Spleen (tissue), 11 donors: ENCODE measurements around the gene ACOXL. TPM values are rescaled to one million over a fixed set of nuclear protein-coding genes. Genes with fewer than 3 reads are reported as not detected.

Source experiments
- DNase-seq: peaks from one replicate; pipeline ENCODE4 v3.0.0-alpha.2; 2020
- H3K27ac ChIP-seq, 8 donors: fragments of 200-600 bp; sonication (generic) in 7 of 8; 1 replicate in 4 of 8; 2 replicates in 4 of 8; pipeline versions ENCODE4 v1.5.0 to v1.8.0; 2016 to 2021; ENCODE audit warnings: inconsistent platforms in 4 of 8, mild to moderate bottlenecking in 4 of 8, moderate library complexity in 1 of 8
- H3K27me3 ChIP-seq, 7 donors: fragments of 200-600 bp; sonication (generic) in 6 of 7; replicated peaks in 1 of 7; 1 replicate in 4 of 7; 2 replicates in 3 of 7; pipeline versions ENCODE4 v1.5.0 to v1.8.0; 2016 to 2021; ENCODE audit warnings: inconsistent platforms in 3 of 7, mild to moderate bottlenecking in 1 of 7
- H3K36me3 ChIP-seq, 6 donors: fragments of 200-600 bp; sonication (generic) in 5 of 6; 1 replicate in 4 of 6; 2 replicates in 2 of 6; pipeline versions ENCODE4 v1.5.0 to v1.8.0; 2016 to 2021; ENCODE audit warnings: inconsistent platforms in 2 of 6
- H3K4me1 ChIP-seq, 6 donors: fragments of 200-600 bp; sonication (generic) in 5 of 6; 1 replicate in 3 of 6; 2 replicates in 3 of 6; pipeline versions ENCODE4 v1.5.0 to v1.8.0; 2016 to 2021; ENCODE audit warnings: inconsistent platforms in 3 of 6
- H3K4me3 ChIP-seq, 8 donors: fragments of 200-600 bp; sonication (generic) in 7 of 8; 1 replicate in 4 of 8; 2 replicates in 4 of 8; pipeline versions ENCODE4 v1.5.0 to v1.8.0; 2016 to 2021; ENCODE audit warnings: inconsistent platforms in 4 of 8, mild to moderate bottlenecking in 4 of 8, moderate library complexity in 2 of 8
- H3K9me3 ChIP-seq, 8 donors: fragments of 200-600 bp; sonication (generic) in 7 of 8; 1 replicate in 4 of 8; 2 replicates in 4 of 8; pipeline versions ENCODE4 v1.5.0 to v1.8.0; 2016 to 2021; ENCODE audit warnings: inconsistent platforms in 4 of 8
- CTCF ChIP-seq, 11 experiments: fragments of 200-600 bp in 7 of 11; fragments of 450-650 bp in 4 of 11; sonication (generic) in 4 of 11; IDR thresholded peaks in 8 of 11; conservative IDR thresholded peaks in 3 of 11; 1 replicate in 7 of 11; 2 replicates in 4 of 11; pipeline versions ENCODE4 v1.4.0 to v1.8.0; 2016 to 2021; ENCODE audit warnings: antibody characterized with exemption in 11 of 11, inconsistent platforms in 4 of 11, mild to moderate bottlenecking in 1 of 11
- POLR2A ChIP-seq, 3 donors: fragments of 450-650 bp; IDR thresholded peaks; one replicate each; pipeline ENCODE4 v1.5.1; 2017; ENCODE audit warnings: antibody characterized with exemption in 3 of 3, mild to moderate bottlenecking in 1 of 3
- POLR2AphosphoS5 ChIP-seq, 3 donors: sonication (generic); formaldehyde crosslinking; IDR thresholded peaks; one replicate each; pipeline ENCODE4 v1.5.1; 2017; ENCODE audit warnings: antibody characterized with exemption in 3 of 3
- WGBS, 5 donors: extraction: QIAGEN DNeasy Blood & Tissue Kit in 3 of 5; methylation state at CpG; one replicate each; pipeline versions ENCODE4 v1.1.5 to v1.1.7; 2013 to 2018; 5-methylcytosine and 5-hydroxymethylcytosine counted together
- intact Hi-C: fragments of 100-400 bp; cut with DNase I; formaldehyde crosslinking; loops from one replicate; pipeline ENCODE4 v1.15.0; 2023; ENCODE audit warnings: low total_unique reads
- polyA plus RNA-seq, 3 donors: library from polyadenylated mRNA; stranded (reverse); fragments of 200-250 nt; gene quantifications; one replicate each; pipeline ENCODE4 v1.2.1, GENCODE V29; 2013
- total RNA-seq, 7 donors: library from RNA; depleted of rRNA in 3 of 7; stranded (reverse); fragments of >200 nt in 3 of 7; fragmentation: NEBNext Ultra II Directional in 4 of 7; extraction: Animal tissue kit (Norgen Biotek cat#: 25700) in 4 of 7; gene quantifications; one replicate each; pipeline versions ENCODE4 v1.1.0 to v1.2.1, GENCODE V29; 2016 to 2021
- donor health status: healthy with polysubstance abuse.
- donor health status: DM: no; HTN: no; CAD: no; lungs with moderate emphysema.
- donor health status: DM: no; HTN: no; CAD: no.
- donor health status: Bipolar disorder and iron deficiency.
- donor health status: healthy.
- donor health status: DM: no; HTN: no; CAD: no.
- donor health status: DM: yes; HTN: yes; CAD: no.

Gene ACOXL
- total and polyA plus RNA-seq, 10 donors: 0.04 to 1.0 (median 0.66) TPM

- Histone ChIP-seq H3K4me1 (peaks cover 0 to 7% (median under 1%) of the 10 kb centered on the region in 6 donors), H3K36me3 (no peaks in the 10 kb centered on the region), H3K4me3 (no peak overlapping the region), H3K27me3 (peaks cover 0 to 10% (median 0%) of the 10 kb centered on the region in 7 donors), H3K9me3 (no peaks in the 10 kb centered on the region), H3K27ac (no peak overlapping the region)
- intact Hi-C loops: no loop called here
- DNase-seq: no peak
- 58 to 69% (median 64%) methylated on average over 2 of the region's 2 CpGs for WGBS, 5 donors
- TF ChIP-seq POLR2AphosphoS5 (IDR thresholded peaks at IDR 0.05) (no peak), POLR2A (IDR thresholded peaks at IDR 0.05) (no peak), CTCF (IDR thresholded peaks at IDR 0.05 in 8 of 11, conservative IDR thresholded peaks at IDR 0.05 in 3 of 11) (no peak)
These were observed 138.2 kb downstream of the ACOXL start for GRCh38 chr2:110870545-110870944.

- no peak for DNase-seq
- Histone ChIP-seq H3K27ac (no peak overlapping the region), H3K4me1 (peaks cover 0 to 7% (median under 1%) of the 10 kb centered on the region in 6 donors), H3K27me3 (peaks cover 0 to 2% (median 0%) of the 10 kb centered on the region in 7 donors), H3K9me3 (no peaks in the 10 kb centered on the region), H3K4me3 (no peak overlapping the region), H3K36me3 (no peaks in the 10 kb centered on the region)
- TF ChIP-seq CTCF (IDR thresholded peaks at IDR 0.05 in 8 of 11, conservative IDR thresholded peaks at IDR 0.05 in 3 of 11): no peak
- TF ChIP-seq POLR2AphosphoS5 (IDR thresholded peaks at IDR 0.05): no peak
- no peak for TF ChIP-seq POLR2A (IDR thresholded peaks at IDR 0.05)
- WGBS, 5 donors: 62 to 79% (median 75%) methylated on average over 6 of the region's 6 CpGs
- intact Hi-C loops: no loop called here
These were observed 139.3 kb downstream of the ACOXL start for GRCh38 chr2:110871637-110872036.

GRCh38 chr2:110872521-110872920 is 140.1 kb downstream of the ACOXL start:
- Histone ChIP-seq H3K4me3 (no peak overlapping the region), H3K27ac (no peak overlapping the region), H3K36me3 (no peaks in the 10 kb centered on the region), H3K9me3 (no peaks in the 10 kb centered on the region), H3K27me3 (peaks cover 0 to 8% (median 0%) of the 10 kb centered on the region in 7 donors), H3K4me1 (peaks cover 0 to 10% (median 6%) of the 10 kb centered on the region in 6 donors)
- 76 to 94% (median 88%) methylated on average over 3 to 4 of the region's 4 CpGs for WGBS, 5 donors
- intact Hi-C loops: no loop called here
- TF ChIP-seq POLR2AphosphoS5 (IDR thresholded peaks at IDR 0.05) (no peak), CTCF (IDR thresholded peaks at IDR 0.05 in 8 of 11, conservative IDR thresholded peaks at IDR 0.05 in 3 of 11) (no peak), POLR2A (IDR thresholded peaks at IDR 0.05) (no peak)
- no peak for DNase-seq

GRCh38 chr2:110873056-110873502 is 140.7 kb downstream of the ACOXL start:
- H3K27me3 ChIP-seq: peaks cover 0 to 11% (median 0%) of the 10 kb centered on the region in 7 donors
- H3K27ac ChIP-seq: no peak overlapping the region
- intact Hi-C loops: no loop called here
- TF ChIP-seq POLR2A (IDR thresholded peaks at IDR 0.05): no peak
- no peak for TF ChIP-seq CTCF (IDR thresholded peaks at IDR 0.05 in 8 of 11, conservative IDR thresholded peaks at IDR 0.05 in 3 of 11)
- TF ChIP-seq POLR2AphosphoS5 (IDR thresholded peaks at IDR 0.05): no peak
- peaks cover 0 to 12% (median 6%) of the 10 kb centered on the region in 6 donors for H3K4me1 ChIP-seq
- peaks cover 0 to 3% (median 0%) of the 10 kb centered on the region in 8 donors for H3K9me3 ChIP-seq
- H3K36me3 ChIP-seq: no peaks in the 10 kb centered on the region
- DNase-seq: no peak
- WGBS, 5 donors: 84 to 87% (median 85%) methylated on average over 4 to 9 of the region's 9 CpGs
- no peak overlapping the region for H3K4me3 ChIP-seq
